ENCODE data around the gene BMAL1.

The BMAL1 gene

GRCh38 chr11:13329670-13330356 is 52.2 kb downstream of the BMAL1 start:
- Histone ChIP-seq H2AK5ac (ENCODE audit: low read length) (no peak overlapping the region), H3K36me3 (ENCODE audit: control insufficient read depth, insufficient read depth, low read length) (no peaks in the 10 kb centered on the region), H4K5ac (ENCODE audit: low read length) (no peak overlapping the region), H3K18ac (ENCODE audit: low read length) (no peak overlapping the region), H3K79me2 (ENCODE audit: control insufficient read depth, insufficient read depth, low read length) (no peaks in the 10 kb centered on the region), H2BK5ac (ENCODE audit: low read length) (no peak overlapping the region), H4K8ac (ENCODE audit: low read depth, low read length) (no peak overlapping the region), H3K4me2 (ENCODE audit: low read length) (no peak overlapping the region), H3K27ac (ENCODE audit: low read depth, low read length) (no peak overlapping the region), H2BK120ac (ENCODE audit: low read depth, low read length) (no peak overlapping the region), H3K79me1 (ENCODE audit: low read length) (no peaks in the 10 kb centered on the region), H3K9ac (ENCODE audit: low read length) (no peak overlapping the region), H3K23ac (ENCODE audit: low read length) (no peak overlapping the region), H2BK15ac (replicated peaks; ENCODE audit: low read depth) (no peak overlapping the region), H3K4ac (ENCODE audit: low read depth, low read length) (no peak overlapping the region), H3K27me3 (ENCODE audit: insufficient read depth, low read length, poor library complexity) (no peaks in the 10 kb centered on the region), H3K56ac (ENCODE audit: low read length) (no peak overlapping the region), H3K4me1 (ENCODE audit: control insufficient read depth, low read depth, low read length) (no peaks in the 10 kb centered on the region), H3K4me3 (ENCODE audit: low read length) (no peak overlapping the region)
- no CpG with 5 or more reads among the region's 11 CpGs for WGBS (ENCODE audit: extremely low coverage, insufficient coverage, low lambda C conversion rate)
- DNase-seq: no peak

- Histone ChIP-seq H3K4me1 (ENCODE audit: control insufficient read depth, low read depth, low read length) (no peaks in the 10 kb centered on the region), H3K27me3 (ENCODE audit: insufficient read depth, low read length, poor library complexity) (no peaks in the 10 kb centered on the region), H3K27ac (ENCODE audit: low read depth, low read length) (no peak overlapping the region), H3K79me1 (ENCODE audit: low read length) (no peaks in the 10 kb centered on the region), H2BK15ac (replicated peaks; ENCODE audit: low read depth) (no peak overlapping the region), H3K9ac (ENCODE audit: low read length) (no peak overlapping the region), H3K56ac (ENCODE audit: low read length) (no peak overlapping the region), H4K8ac (ENCODE audit: low read depth, low read length) (no peak overlapping the region), H3K18ac (ENCODE audit: low read length) (no peak overlapping the region), H2BK120ac (ENCODE audit: low read depth, low read length) (no peak overlapping the region), H3K23ac (ENCODE audit: low read length) (no peak overlapping the region), H3K36me3 (ENCODE audit: control insufficient read depth, insufficient read depth, low read length) (no peaks in the 10 kb centered on the region), H3K4ac (ENCODE audit: low read depth, low read length) (no peak overlapping the region), H2AK5ac (ENCODE audit: low read length) (no peak overlapping the region), H2BK5ac (ENCODE audit: low read length) (no peak overlapping the region), H4K5ac (ENCODE audit: low read length) (no peak overlapping the region), H3K4me2 (ENCODE audit: low read length) (no peak overlapping the region), H3K79me2 (ENCODE audit: control insufficient read depth, insufficient read depth, low read length) (no peaks in the 10 kb centered on the region), H3K4me3 (ENCODE audit: low read length) (no peak overlapping the region)
- DNase-seq: no peak
- WGBS (ENCODE audit: extremely low coverage, insufficient coverage, low lambda C conversion rate): no CpG with 5 or more reads among the region's 1 CpG
These were observed 54.5 kb downstream of the BMAL1 start for GRCh38 chr11:13332124-13332523.

GRCh38 chr11:13333456-13333957 is 55.9 kb downstream of the BMAL1 start:
- no peaks in the 10 kb centered on the region for H3K79me2 ChIP-seq (ENCODE audit: control insufficient read depth, insufficient read depth, low read length)
- H4K5ac ChIP-seq (ENCODE audit: low read length): no peak overlapping the region
- H2BK5ac ChIP-seq (ENCODE audit: low read length): no peak overlapping the region
- no peaks in the 10 kb centered on the region for H3K27me3 ChIP-seq (ENCODE audit: insufficient read depth, low read length, poor library complexity)
- H3K18ac ChIP-seq (ENCODE audit: low read length): no peak overlapping the region
- no peak overlapping the region for H3K27ac ChIP-seq (ENCODE audit: low read depth, low read length)
- no peak overlapping the region for H2BK15ac ChIP-seq (replicated peaks; ENCODE audit: low read depth)
- DNase-seq: no peak
- H3K36me3 ChIP-seq (ENCODE audit: control insufficient read depth, insufficient read depth, low read length): no peaks in the 10 kb centered on the region
- no peaks in the 10 kb centered on the region for H3K4me1 ChIP-seq (ENCODE audit: control insufficient read depth, low read depth, low read length)
- H3K4me3 ChIP-seq (ENCODE audit: low read length): no peak overlapping the region
- no peak overlapping the region for H3K4ac ChIP-seq (ENCODE audit: low read depth, low read length)
- no peak overlapping the region for H2AK5ac ChIP-seq (ENCODE audit: low read length)
- no peak overlapping the region for H3K9ac ChIP-seq (ENCODE audit: low read length)
- H3K4me2 ChIP-seq (ENCODE audit: low read length): no peak overlapping the region
- no peak overlapping the region for H4K8ac ChIP-seq (ENCODE audit: low read depth, low read length)
- WGBS (ENCODE audit: extremely low coverage, insufficient coverage, low lambda C conversion rate): no CpG with 5 or more reads among the region's 7 CpGs
- no peak overlapping the region for H2BK120ac ChIP-seq (ENCODE audit: low read depth, low read length)
- no peak overlapping the region for H3K23ac ChIP-seq (ENCODE audit: low read length)
- H3K79me1 ChIP-seq (ENCODE audit: low read length): no peaks in the 10 kb centered on the region
- no peak overlapping the region for H3K56ac ChIP-seq (ENCODE audit: low read length)

- Histone ChIP-seq H3K18ac (ENCODE audit: low read length) (no peak overlapping the region), H3K27me3 (ENCODE audit: insufficient read depth, low read length, poor library complexity) (no peaks in the 10 kb centered on the region), H3K4me2 (ENCODE audit: low read length) (no peak overlapping the region), H3K4ac (ENCODE audit: low read depth, low read length) (no peak overlapping the region), H3K23ac (ENCODE audit: low read length) (no peak overlapping the region), H2AK5ac (ENCODE audit: low read length) (no peak overlapping the region), H3K36me3 (ENCODE audit: control insufficient read depth, insufficient read depth, low read length) (no peaks in the 10 kb centered on the region), H2BK5ac (ENCODE audit: low read length) (no peak overlapping the region), H3K79me2 (ENCODE audit: control insufficient read depth, insufficient read depth, low read length) (no peaks in the 10 kb centered on the region), H4K5ac (ENCODE audit: low read length) (no peak overlapping the region), H3K79me1 (ENCODE audit: low read length) (no peaks in the 10 kb centered on the region), H3K4me1 (ENCODE audit: control insufficient read depth, low read depth, low read length) (no peaks in the 10 kb centered on the region), H3K56ac (ENCODE audit: low read length) (no peak overlapping the region), H2BK15ac (replicated peaks; ENCODE audit: low read depth) (no peak overlapping the region), H3K27ac (ENCODE audit: low read depth, low read length) (no peak overlapping the region), H4K8ac (ENCODE audit: low read depth, low read length) (no peak overlapping the region), H3K4me3 (ENCODE audit: low read length) (no peak overlapping the region), H3K9ac (ENCODE audit: low read length) (no peak overlapping the region), H2BK120ac (ENCODE audit: low read depth, low read length) (no peak overlapping the region)
- no CpG with 5 or more reads among the region's 6 CpGs for WGBS (ENCODE audit: extremely low coverage, insufficient coverage, low lambda C conversion rate)
- no peak for DNase-seq
These were observed 56.6 kb downstream of the BMAL1 start for GRCh38 chr11:13334034-13334786.

GRCh38 chr11:13335319-13335718 is 57.7 kb downstream of the BMAL1 start:
- no peak overlapping the region for H3K4ac ChIP-seq (ENCODE audit: low read depth, low read length)
- no peak overlapping the region for H3K9ac ChIP-seq (ENCODE audit: low read length)
- no peaks in the 10 kb centered on the region for H3K79me1 ChIP-seq (ENCODE audit: low read length)
- no peak overlapping the region for H3K18ac ChIP-seq (ENCODE audit: low read length)
- H4K8ac ChIP-seq (ENCODE audit: low read depth, low read length): no peak overlapping the region
- H3K4me3 ChIP-seq (ENCODE audit: low read length): no peak overlapping the region
- no peaks in the 10 kb centered on the region for H3K79me2 ChIP-seq (ENCODE audit: control insufficient read depth, insufficient read depth, low read length)
- H3K4me2 ChIP-seq (ENCODE audit: low read length): no peak overlapping the region
- no peaks in the 10 kb centered on the region for H3K4me1 ChIP-seq (ENCODE audit: control insufficient read depth, low read depth, low read length)
- no peak overlapping the region for H3K27ac ChIP-seq (ENCODE audit: low read depth, low read length)
- H3K27me3 ChIP-seq (ENCODE audit: insufficient read depth, low read length, poor library complexity): no peaks in the 10 kb centered on the region
- no peak overlapping the region for H4K5ac ChIP-seq (ENCODE audit: low read length)
- no peak overlapping the region for H2BK5ac ChIP-seq (ENCODE audit: low read length)
- peak; percentile 78 for DNase-seq
- no peak overlapping the region for H3K56ac ChIP-seq (ENCODE audit: low read length)
- H2BK15ac ChIP-seq (replicated peaks; ENCODE audit: low read depth): no peak overlapping the region
- H3K23ac ChIP-seq (ENCODE audit: low read length): no peak overlapping the region
- H2BK120ac ChIP-seq (ENCODE audit: low read depth, low read length): no peak overlapping the region
- no peaks in the 10 kb centered on the region for H3K36me3 ChIP-seq (ENCODE audit: control insufficient read depth, insufficient read depth, low read length)
- WGBS (ENCODE audit: extremely low coverage, insufficient coverage, low lambda C conversion rate): no CpG with 5 or more reads among the region's 5 CpGs
- H2AK5ac ChIP-seq (ENCODE audit: low read length): no peak overlapping the region

Measured in mesendoderm (in vitro differentiated cells).